Measurements from ENCODE around the gene STX16.

The STX16 gene

DNA sequence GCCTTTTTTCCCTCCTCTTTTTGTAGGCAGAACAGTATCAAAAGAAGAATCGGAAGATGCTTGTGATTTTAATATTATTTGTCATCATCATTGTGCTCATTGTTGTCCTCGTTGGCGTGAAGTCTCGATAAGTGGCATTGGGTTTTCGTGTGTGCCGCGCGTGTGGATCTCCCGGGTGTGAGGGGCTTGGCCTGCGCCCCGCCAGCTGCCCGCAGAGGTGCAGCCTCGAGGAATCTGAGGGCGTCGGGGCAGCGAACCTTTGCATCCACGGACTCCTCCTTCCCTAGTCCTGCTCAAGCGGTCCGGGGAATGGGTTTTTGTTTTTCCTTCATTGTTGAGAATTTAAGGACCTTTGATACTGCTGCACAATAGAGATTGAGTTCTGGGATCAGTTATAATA is 25.1 kb downstream of the STX16 start:
- no peak for DNase-seq (ENCODE audit: low read depth)

DNA sequence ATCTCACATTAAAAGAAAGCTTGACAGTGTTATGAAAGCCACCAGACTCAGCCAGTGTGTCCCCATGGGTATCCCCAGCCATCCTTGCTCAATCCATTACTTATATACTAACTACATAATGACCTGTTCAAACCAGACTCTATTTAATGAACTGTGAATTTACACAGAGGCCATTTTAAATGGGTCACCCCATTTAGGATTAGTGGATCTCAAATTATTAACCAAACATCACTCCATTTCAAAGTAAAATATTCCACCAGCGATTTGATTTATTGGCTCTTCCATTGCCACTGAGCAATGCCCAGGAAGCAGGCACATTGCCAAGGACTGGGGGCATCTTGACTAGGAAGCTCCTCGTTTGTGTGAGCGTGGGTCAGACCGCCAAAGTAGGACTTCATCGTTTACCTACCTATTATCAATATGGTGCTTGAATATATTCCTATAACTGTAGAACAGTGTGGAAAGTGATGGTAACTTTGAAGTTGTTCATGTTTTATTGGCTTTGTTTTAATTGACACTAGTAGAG is 26.1 kb downstream of the STX16 start:
- DNase-seq (ENCODE audit: low read depth), result no peak

DNA sequence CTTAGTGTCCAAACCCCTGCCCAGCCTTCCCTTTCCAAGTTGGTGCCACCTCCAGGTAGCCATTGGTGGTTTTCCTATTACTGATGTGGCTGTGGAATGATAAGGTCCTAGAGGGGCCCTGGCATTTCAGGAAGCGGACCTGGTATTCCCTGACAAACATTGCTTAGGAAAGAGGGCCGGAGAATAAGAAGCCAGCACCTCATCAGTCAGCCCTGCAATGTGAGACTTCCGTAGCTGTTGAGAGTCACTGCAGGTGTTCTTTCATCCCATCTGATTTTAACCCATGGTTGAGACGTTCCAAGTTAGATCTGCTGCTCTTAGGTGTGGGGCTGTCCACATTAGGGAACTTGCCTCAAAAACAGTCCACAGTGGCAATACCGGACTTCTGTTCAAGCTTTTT is 26.7 kb downstream of the STX16 start:
- no peak for DNase-seq (ENCODE audit: low read depth)

DNA sequence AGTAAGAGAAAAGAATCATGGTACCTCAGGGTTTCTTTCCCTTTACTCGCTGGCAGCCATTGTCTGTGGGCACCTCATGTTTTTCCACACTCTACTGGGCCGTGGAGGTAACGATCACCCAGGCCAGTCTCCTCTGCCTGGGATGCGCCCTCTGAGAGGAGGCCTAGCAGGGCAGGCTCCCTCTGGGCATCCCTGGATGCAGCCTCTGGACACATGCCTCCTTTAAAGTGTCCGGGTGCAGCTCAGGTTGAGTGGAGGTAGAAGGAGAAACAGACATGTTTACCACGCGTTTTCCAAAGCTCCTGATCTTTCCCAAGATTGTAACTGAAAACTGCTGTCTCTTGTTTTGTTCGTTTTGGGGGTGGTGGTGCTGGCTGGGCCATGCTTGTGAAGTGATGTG is 27.7 kb downstream of the STX16 start:
- no peak for DNase-seq (ENCODE audit: low read depth)

DNA sequence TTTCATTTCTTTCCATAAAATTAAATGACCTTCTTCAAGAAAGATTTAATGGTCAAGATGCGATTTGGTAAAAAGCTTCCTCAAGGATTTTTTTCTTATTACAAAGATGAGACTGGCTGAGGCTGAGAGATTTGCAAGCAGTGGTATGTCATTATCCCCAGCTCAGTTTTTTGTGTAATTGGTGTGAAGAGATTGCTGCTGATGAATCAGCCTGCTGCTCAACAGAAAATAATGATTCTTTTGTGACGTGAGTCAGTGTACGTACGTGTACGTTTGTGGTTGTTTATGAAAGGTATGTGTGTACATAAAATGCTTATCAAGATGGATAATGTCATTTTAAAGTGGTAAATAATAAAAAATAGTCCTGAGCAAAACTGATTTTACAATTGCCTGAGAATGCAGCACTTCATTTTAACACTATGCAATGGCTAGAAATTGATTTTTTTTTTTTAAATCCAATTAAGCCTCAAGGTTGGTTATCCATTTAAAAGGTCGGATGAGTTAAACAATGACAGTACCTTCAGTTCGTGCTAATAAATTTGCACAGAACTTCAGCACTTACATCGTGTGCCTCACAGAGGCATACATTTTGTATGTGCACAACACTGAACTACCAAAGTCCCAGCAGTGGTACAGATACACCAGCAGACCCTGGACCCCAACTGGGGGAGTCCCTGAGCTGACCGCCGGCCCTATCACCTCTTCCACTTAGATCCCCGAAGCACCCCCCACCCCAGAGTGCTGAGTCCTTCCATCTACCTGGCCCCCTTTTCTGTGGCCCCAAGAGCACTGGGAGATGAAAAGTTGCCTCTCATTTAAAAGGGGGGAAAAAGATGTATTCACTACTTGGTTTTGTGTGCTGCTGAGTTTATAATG is 31.8 kb downstream of the STX16 start:
- no peak for DNase-seq (ENCODE audit: low read depth)

DNA sequence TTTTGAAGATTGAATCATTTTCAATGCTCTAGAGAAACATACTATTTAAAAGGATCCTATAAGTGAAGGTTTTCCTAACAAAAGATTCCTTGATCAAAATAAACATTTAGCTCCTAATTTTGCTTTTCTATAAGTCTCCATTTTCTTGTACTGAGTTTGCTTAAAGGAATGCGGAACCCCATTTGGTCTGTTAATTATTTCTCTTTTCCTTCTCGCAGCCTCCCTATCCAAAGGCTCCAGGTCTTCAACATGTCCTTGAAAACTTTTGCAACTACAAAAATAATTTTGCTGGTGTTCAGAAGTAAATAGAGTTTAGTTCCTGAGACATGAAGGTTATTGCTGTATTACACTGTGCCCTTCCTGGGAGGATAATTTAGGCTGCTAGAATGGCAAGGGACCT is 33.2 kb downstream of the STX16 start:
- DNase-seq (ENCODE audit: low read depth), result no peak

DNA sequence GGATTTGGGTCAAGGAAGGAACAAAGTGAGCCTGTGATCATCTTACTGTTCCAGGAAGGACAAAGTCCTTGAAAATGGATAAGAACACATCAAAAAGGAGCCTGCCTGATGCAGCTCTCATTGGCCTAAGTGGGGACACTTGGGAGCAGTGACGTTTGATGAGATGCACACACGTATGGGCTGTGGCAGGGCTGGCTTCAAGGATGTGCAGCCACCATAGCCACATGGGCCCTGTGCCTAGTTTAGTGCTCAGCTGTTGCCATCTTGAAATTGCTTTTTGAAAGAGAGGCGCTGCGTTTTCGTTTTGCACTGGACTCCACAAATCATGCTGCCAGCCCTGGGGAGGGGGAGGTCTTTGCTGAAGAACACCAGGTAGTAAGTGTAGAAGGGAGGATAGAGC is 34.9 kb downstream of the STX16 start:
- no peak for DNase-seq (ENCODE audit: low read depth)

DNA sequence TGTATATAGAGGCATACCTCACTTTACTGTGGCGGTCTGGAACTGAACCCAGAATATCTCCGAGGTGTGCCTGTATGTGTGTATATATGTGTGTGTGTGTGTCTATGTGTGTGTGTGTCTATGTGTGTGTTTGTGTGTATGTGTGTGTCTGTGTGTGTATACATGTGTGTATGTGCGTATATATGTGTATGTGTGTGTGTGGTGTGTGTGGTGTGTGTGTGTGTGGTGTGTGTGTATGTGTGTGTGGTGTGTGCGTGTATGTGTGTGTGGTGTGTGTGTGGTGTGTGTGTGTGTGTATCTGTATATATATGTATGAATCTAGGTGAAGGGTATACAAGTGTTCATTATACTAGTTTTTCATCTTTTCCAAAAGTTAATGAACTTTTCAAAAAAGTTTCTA is 37.3 kb downstream of the STX16 start:
- no peak for DNase-seq (ENCODE audit: low read depth)

DNA sequence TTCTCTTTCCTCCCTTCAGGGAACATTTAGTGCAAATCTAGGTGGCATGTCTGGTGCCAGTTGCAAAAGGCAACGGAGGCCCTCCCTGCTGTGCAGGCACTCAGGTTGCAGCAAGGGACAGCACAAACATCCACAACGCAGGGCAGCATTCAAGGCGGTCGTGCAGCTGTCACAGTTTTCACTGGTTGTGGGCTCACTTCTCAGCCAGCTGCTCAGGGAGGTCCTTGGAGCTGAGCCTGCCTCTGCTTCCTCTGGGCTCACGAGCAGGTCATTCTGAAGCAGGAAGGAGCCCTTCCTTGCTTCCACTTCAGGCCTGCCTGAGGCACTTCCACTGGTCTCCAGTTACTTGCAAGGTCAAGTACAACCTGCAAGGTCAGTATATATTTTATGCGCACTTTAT is 37.8 kb downstream of the STX16 start:
- DNase-seq (ENCODE audit: low read depth), result no peak

DNA sequence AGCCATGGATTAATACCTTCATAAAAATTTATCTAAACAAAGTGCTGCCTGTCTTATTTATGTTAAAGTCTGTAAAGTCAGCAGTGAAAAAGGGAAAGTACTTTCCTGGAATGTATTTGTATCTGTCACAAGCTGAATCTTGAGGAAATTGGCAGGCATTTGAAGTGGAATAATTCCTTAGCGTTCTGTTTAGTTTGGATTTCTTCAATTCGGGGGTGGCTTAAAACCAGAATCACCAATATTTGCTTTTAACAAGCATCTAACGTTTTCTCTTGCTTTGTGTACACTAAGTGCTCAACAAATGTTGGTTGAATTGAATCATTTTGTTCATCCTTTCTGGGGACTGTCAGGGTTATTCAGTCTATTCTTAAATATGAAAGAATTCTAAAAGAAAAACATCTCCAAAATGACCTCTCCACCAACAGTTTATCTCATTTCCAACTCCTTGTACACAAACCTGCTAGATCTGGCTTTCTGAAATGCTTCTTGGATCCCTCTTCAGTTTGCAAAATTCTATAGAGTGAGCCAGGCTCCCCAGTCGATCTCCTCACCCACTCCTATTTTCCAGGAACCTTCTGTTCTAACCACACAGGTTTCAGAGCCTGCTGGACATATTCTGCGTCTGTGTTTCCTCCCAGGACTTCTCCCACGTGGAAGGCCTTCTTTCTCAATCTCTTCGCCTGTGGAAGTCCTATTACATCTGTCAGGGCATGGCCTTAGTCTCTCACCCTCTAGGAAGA is 39.5 kb downstream of the STX16 start:
- DNase-seq (ENCODE audit: low read depth), result no peak

DNA sequence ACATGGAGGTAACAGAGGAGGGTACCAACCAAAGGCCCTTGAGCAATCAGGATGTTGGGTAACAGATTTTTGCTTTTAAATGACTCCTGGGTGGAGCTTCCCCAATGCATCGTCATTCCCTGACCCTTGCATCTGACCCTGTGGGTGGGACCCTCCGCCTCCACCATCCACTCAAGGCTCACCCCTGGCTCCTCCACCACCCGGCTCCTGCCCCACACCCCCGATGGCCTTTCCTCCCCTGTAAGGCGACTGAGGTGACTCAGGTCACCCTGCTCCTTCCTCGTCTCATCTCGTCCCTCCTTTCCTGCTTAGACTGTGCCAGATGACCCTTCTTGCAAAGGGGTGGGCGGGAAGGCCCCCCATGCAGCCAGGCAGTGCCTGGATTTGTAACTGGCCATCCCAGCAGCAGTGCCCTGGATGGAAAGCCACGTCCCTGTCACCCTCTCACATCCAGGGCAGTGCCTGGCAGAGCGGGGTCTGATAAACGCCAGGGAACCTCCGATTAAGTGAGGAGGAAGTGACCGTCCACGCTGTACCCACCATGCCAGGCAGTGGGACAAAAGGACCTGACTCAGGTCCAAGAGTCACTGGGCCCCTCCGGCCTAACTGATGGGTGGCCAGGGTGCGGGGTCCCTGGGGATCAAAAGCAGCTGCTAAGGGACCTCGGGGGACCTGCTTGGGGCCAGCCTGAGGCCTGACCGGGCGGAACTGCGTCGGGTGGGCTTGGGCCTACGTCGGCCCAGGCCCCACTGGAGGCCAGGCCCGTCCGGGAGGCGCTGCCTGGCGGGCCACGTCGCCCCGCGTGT is 40.9 kb downstream of the STX16 start:
- DNase-seq (ENCODE audit: low read depth), result no peak

DNA sequence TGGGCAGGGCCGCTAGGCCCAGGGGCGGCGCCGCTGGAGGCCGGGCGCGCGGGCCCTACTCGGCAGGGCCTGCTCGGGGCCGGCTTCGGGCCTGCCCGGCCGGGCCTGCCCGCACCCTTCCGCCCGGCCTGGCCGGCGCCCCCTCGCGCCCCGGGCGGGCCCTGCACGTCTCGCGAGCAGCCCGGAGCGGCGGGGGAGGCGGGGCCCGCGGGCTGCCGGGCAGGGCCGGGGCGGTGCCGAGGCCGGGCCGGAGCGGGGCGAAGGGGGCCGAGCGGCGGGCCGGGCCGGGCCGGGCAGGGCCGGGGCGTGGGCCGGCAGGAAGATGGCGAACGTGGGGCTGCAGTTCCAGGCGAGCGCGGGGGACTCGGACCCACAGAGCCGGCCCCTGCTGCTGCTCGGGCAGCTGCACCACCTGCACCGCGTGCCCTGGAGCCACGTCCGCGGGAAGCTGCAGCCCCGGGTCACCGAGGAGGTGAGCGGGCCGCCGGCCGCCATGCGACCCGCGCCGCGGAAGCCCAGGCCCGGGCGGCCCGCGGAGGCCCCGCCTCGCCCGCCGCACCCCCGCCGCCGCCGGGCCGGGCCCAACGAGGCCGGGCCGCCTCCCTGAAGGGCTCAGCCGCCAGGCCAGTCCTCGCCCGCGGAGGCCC is 41.6 kb downstream of the STX16 start, which contains the start of gene NPEPL1:
TSS of gene NPEPL1 (plus strand) at position 222 of the 647 bp plus-strand sequence. CDS start at position 323, 101 bp downstream.
- peak; percentile 51 for DNase-seq (ENCODE audit: low read depth)

DNA sequence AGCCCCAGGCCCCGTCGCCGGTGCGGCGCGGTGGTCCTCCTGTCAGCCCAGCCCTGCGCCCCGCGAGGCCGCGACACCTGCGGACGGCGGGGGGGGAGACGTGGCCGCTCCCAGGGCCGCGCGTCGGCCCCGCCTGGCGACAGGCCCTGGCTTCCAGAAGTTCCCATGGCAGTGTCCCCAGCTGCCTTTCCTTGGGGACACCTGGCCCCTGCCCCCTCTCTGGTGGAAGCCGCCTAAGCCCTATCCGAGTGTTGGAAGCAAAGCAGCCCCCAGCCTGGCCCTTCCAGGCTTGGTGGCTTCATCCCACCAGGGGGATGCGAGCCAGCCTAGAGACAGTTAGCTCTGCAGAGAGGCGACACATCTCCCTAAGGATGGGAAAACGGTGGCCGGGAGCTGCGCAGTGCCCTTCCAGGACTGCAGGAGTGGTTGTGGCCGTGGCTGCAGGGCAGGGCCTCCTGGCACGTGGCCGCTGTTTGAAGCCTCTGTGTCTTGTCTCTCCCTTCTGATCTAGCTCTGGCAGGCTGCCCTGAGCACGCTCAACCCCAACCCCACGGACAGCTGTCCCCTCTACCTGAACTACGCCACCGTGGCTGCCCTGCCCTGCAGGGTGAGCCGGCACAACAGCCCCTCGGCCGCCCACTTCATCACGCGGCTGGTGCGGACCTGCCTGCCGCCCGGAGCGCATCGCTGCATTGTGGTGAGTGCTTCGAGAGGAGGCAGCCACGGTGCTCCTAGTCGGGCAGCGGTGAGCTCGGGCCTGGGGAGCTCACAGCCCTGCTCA is 42.3 kb downstream of the STX16 start:
- no peak for DNase-seq (ENCODE audit: low read depth)

DNA sequence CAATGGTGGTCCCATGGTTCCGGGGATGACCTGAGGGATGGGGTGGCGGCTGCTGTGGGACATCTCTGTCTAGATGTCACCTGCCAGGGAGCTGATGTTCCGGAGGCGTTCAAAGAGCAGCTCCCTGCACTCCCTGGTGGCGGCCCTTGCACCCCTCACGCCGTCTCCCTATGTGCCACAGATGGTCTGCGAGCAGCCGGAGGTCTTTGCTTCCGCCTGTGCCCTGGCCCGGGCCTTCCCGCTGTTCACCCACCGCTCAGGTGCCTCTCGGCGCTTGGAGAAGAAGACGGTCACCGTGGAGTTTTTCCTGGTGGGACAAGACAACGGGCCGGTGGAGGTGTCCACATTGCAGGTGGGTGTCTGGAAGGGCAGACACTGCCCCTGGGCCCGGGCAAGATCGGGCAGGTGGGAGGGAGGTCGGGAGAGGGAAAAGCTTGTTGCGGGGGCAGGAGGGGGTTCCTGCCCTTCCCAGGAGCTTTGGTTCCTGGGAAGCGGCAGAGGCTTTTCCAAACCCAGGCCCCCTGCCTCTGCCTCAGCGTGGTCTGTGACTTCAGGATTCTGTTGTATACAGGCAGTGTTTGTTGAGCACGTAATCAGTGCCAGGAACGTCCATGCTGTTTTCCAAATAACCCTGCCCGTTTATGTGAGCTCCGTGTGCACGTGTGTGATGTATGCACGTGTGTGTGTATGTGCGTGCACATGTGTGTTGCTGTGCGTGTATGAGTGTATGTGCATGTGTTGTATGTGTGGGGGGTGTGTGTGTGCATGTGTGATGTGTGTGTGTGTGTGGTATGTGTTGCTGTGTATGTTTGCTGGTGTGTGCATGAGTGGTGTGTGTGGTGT is 43.4 kb downstream of the STX16 start:
- no peak for DNase-seq (ENCODE audit: low read depth)

DNA sequence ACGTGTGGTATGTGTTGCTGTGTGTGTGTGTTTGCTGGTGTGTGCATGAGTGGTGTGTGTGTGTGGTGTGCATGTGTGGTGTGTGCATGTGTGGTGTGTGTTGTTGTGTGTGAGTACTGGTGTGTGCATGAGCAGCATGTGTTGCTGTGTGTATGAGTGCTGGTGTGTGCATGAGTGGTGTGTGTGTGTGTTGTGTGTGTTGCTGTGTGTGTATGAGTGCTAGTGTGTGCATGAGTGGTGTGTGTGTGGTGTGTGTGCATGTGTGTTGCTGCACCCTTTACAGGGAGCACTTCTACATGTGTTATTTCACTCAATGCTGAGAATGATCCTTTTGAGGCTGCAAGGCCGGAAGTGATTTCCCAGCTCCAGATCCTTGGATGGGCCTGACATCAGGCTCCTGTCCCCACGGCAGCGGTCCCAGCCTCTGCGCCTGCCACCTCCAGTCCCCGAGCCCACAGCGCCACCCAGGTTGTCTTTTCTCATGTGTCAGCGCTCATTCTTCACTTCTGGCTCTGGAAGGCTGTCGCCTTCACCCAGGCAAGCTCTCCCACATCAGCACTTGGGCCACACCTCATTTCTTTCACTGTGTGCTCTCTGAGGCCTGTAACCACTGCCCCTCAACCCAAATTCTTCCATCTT is 44.1 kb downstream of the STX16 start:
- no peak for DNase-seq (ENCODE audit: low read depth)

DNA sequence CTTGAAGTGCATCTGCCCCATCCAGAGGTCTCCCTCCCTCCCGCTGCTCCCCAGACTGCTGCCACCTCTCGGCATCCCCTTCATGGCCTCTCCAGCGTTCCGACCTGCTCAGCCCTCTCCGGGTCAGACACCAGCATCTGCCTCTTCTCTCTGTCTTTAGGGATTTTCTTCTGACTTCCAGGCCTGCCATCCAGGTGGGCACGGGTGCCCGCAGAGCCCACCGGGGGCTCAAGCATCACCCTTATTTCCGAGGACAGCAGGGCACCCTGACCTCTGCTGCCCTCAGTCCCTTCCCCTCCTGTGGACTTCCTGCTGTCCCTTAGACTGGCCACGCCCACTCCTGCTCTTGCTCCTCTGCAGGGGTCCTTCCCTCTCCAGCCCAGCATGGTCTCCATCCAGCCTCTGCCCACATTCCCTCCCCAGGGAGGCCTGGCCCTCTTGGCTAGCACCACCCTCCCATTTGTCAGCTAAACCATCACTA is 44.9 kb downstream of the STX16 start:
- no peak for DNase-seq (ENCODE audit: low read depth)

DNA sequence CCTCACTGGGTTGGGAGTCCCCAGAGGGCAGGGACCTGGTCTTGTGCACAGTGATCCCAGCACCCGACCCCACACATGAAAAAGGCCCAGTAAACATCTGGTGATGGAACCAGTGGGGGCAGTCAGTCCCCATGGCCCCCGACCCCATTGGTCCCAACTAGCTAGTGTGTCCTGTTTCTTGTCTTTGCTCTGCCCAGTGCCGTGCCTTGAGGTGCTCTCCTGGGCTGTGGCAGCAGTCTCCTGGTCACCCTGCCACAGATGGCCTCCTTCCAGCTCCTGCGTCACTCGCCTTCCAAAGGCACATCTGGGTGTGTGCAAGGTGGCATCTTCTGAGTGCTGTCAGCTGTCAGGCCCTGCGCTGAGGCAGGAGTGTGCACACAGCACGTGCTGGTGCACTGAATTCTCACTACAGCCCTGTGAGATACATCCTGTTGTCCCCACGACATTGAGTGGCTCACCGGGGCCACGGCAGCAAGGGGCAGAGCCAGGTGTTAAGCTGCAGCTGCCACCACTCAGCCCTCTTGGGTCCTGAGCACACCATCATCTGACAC is 45.4 kb downstream of the STX16 start:
- no peak for DNase-seq (ENCODE audit: low read depth)

DNA sequence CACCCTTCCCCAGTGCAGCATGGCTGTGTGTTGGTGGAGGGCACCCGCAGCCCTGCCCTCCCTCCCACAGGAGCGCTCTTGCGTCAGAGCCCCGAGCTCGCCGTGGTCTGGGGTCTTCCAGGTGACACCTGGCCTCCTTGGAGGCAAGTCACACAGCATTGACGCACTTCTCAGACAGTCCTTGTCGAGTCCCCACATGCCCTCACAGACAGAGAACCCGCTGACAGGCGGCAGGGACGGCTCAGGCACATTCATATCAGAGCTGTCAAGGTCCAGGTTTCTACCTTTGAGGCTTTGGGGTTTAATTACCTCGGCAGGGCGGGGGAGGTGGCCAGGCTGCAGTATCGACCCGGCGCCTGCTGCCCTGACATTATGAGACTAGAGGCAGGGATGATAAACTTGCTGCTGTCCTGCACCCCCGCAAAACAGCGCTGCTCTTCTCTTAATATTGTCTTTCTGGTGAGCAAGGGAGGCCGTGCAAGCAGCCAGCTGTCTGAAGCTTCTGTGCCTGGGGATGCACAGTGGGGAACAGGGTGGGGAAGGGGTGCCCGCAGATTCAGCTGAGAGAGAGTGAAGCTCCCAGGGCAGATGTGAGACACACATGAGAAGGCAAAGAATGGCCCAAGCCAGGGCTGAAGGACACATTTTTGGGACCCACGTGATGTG is 46.3 kb downstream of the STX16 start:
- DNase-seq (ENCODE audit: low read depth), result no peak
